Endothelial cell of umbilical vein (primary cell): ENCODE measurements around the gene SLC44A3. TPM values are rescaled to one million over a fixed set of nuclear protein-coding genes. Genes with fewer than 3 reads are reported as not detected.

Experiments used
- BruUV-seq: library from RNA; stranded (reverse); fragments of 400-500 nt; replicated peaks from 2 replicates; lab custom pipeline; 2021; lab: Mats Ljungman, UMichigan
- CTCF ChIA-PET: fragments of 300-600, 350-600 bp; sonication (Branson Sonifier 250); formaldehyde crosslinking; loops from one replicate; lab custom pipeline; 2021; ENCODE audit warnings: antibody characterized with exemption, inconsistent platforms; lab: Charles Lee
- POLR2A ChIA-PET: fragments of 300-600, 350-600 bp; sonication (Branson Sonifier 250); formaldehyde crosslinking; loops from one replicate; lab custom pipeline; 2021; ENCODE audit warnings: antibody characterized with exemption, inconsistent platforms; lab: Charles Lee
- DNase-seq: peaks from one replicate; pipeline ENCODE4 v3.0.0-alpha.2; 2011; ENCODE audit warnings: low read depth, low spot score
- FAIRE-seq: peaks from 2 replicates; lab custom pipeline; 2011; peaks lifted over from hg19 to GRCh38; lab: Jason Lieb, UNC
- H2AFZ ChIP-seq: 2 replicates; pipeline ENCODE4 v1.6.0; 2012; ENCODE audit warnings: low read depth, low read length, control low read depth, inconsistent platforms
- H3K27ac ChIP-seq: 2 replicates; pipeline ENCODE4 v1.5.1; 2011; ENCODE audit warnings: low read depth, mild to moderate bottlenecking, control low read depth, low read length, moderate library complexity; ENCODE audit not compliant: insufficient read depth
- H3K27me3 ChIP-seq, 2 experiments: 2 replicates each; pipeline versions ENCODE4 v1.6.0 to v1.6.1; 2011; ENCODE audit warnings: low read length in 2 of 2, mixed read lengths in 1 of 2; ENCODE audit not compliant: control insufficient read depth in 2 of 2, insufficient read depth in 2 of 2
- H3K36me3 ChIP-seq, 2 experiments: 2 replicates in 1 of 2; 3 replicates in 1 of 2; pipeline ENCODE4 v1.5.1; 2011; ENCODE audit warnings: low read length in 2 of 2, mild to moderate bottlenecking in 1 of 2, moderate library complexity in 1 of 2; ENCODE audit not compliant: control insufficient read depth in 2 of 2, insufficient read depth in 2 of 2; ENCODE audit errors: extremely low read depth in 1 of 2
- H3K4me1 ChIP-seq: 3 replicates; pipeline ENCODE4 v1.5.1; 2011; ENCODE audit warnings: mild to moderate bottlenecking, low read length; ENCODE audit not compliant: control insufficient read depth, insufficient read depth; ENCODE audit errors: extremely low read depth
- H3K4me2 ChIP-seq: 2 replicates; pipeline ENCODE4 v1.6.1; 2011; ENCODE audit warnings: low read length, control low read depth, mixed read lengths; ENCODE audit not compliant: insufficient read depth
- H3K4me3 ChIP-seq, 3 experiments: fragments of 200-600 bp in 1 of 3; sonication (generic), shearing (Covaris generic) in 1 of 3; replicated peaks in 1 of 3; 2 replicates each; pipeline ENCODE4 v1.5.1; 2011 to 2016; ENCODE audit warnings: control low read depth in 3 of 3, low read length in 3 of 3, mild to moderate bottlenecking in 2 of 3, inconsistent platforms in 1 of 3, low read depth in 1 of 3, moderate library complexity in 1 of 3; ENCODE audit not compliant: insufficient read depth in 1 of 3
- H3K79me2 ChIP-seq: 2 replicates; pipeline ENCODE4 v1.6.0; 2012; ENCODE audit warnings: low read length, inconsistent platforms; ENCODE audit not compliant: control insufficient read depth, insufficient read depth
- H3K9ac ChIP-seq: replicated peaks from 2 replicates; pipeline ENCODE3; 2011; ENCODE audit warnings: low read length, control low read depth; ENCODE audit not compliant: insufficient read depth; ENCODE audit errors: extremely low read depth
- H3K9me1 ChIP-seq: replicated peaks from 3 replicates; pipeline ENCODE4 v1.6.0; 2011; ENCODE audit warnings: mild to moderate bottlenecking, low read length; ENCODE audit not compliant: control insufficient read depth, insufficient read depth; ENCODE audit errors: extremely low read depth
- H3K9me3 ChIP-seq: replicated peaks from 2 replicates; pipeline ENCODE4 v1.5.1; 2012; ENCODE audit warnings: low read length, inconsistent platforms; ENCODE audit not compliant: control insufficient read depth, insufficient read depth
- H4K20me1 ChIP-seq: replicated peaks from 2 replicates; pipeline ENCODE3; 2011; ENCODE audit warnings: mild to moderate bottlenecking, low read length; ENCODE audit not compliant: control insufficient read depth, insufficient read depth; ENCODE audit errors: extremely low read depth
- EZH2 ChIP-seq: IDR thresholded peaks from 2 replicates; pipeline ENCODE4 v1.6.1; 2012; ENCODE audit warnings: borderline replicate concordance, low read depth, mild to moderate bottlenecking, moderate library complexity, low read length, inconsistent platforms; ENCODE audit not compliant: severe bottlenecking
- GATA2 ChIP-seq: IDR thresholded peaks from 2 replicates; pipeline ENCODE4 v1.7.0; 2011; ENCODE audit warnings: low read depth, mild to moderate bottlenecking, moderate library complexity, mixed read lengths, low read length; ENCODE audit not compliant: insufficient read length, insufficient read depth
- JUN ChIP-seq: IDR thresholded peaks from 2 replicates; pipeline ENCODE4 v1.6.1; 2011; ENCODE audit warnings: borderline replicate concordance, low read depth; ENCODE audit not compliant: insufficient read length, insufficient read depth
- MYC ChIP-seq: IDR thresholded peaks from one replicate; pipeline ENCODE4 v1.6.1; 2011; ENCODE audit warnings: mild to moderate bottlenecking, low read depth, low read length
- POLR2A ChIP-seq: IDR thresholded peaks from 2 replicates; pipeline ENCODE4 v1.6.1; 2012; ENCODE audit warnings: low read depth, mild to moderate bottlenecking, control low read depth, low read length
- POLR2AphosphoS5 ChIP-seq: IDR thresholded peaks from 2 replicates; pipeline ENCODE4 v1.6.1; 2012; ENCODE audit warnings: low read depth, mild to moderate bottlenecking, control low read depth, low read length, moderate library complexity; ENCODE audit not compliant: insufficient read depth
- dilution Hi-C: fragments of 300-500 bp; cut with MboI; formaldehyde crosslinking; loops from one replicate; pipeline ENCODE4 v1.15.0; 2019; ENCODE audit warnings: low sequenced_read_pairs; ENCODE audit not compliant: extremely low pct_ligation_motif_present
- intact Hi-C: fragments of 100-400 bp; cut with micrococcal nuclease; formaldehyde crosslinking; loops from one replicate; pipeline ENCODE4 v1.10.0; 2022
- polyA plus RNA-seq, 4 experiments: library from polyadenylated mRNA; depleted of rRNA in 3 of 4; stranded (reverse) in 3 of 4; unstranded in 1 of 4; fragments of >200 nt; gene quantifications; 2 replicates each; pipeline versions ENCODE4 v1.2.1 to v1.2.3, GENCODE V29; 2011 to 2012; ENCODE audit warnings: missing spikeins in 1 of 4
- total RNA-seq: library from RNA; stranded (reverse); gene quantifications from 2 replicates; pipeline ENCODE4 v1.2.3, GENCODE V29; 2021
- TF ChIP-seq, protein P1 (sequence below): IDR thresholded peaks from 2 replicates; pipeline ENCODE4 v1.6.1; 2011; ENCODE audit not compliant: insufficient read depth, insufficient read length
- TF ChIP-seq, protein P2 (sequence below), 2 donors: IDR thresholded peaks; 1 replicate in 1 of 2; 2 replicates in 1 of 2; pipeline ENCODE4 v1.5.1; 2011; ENCODE audit warnings: low read length in 2 of 2, mild to moderate bottlenecking in 2 of 2, moderate library complexity in 2 of 2, control low read depth in 1 of 2, inconsistent platforms in 1 of 2, low read depth in 1 of 2; ENCODE audit not compliant: insufficient read depth in 1 of 2; ENCODE audit errors: extremely low read depth in 1 of 2

SLC44A3 gene
- total and polyA plus RNA-seq, 2 donors (not counting 3 experiments of a cell fraction or from before 2014, with no cell fraction given), result 0.29 to 0.42 TPM

DNA sequence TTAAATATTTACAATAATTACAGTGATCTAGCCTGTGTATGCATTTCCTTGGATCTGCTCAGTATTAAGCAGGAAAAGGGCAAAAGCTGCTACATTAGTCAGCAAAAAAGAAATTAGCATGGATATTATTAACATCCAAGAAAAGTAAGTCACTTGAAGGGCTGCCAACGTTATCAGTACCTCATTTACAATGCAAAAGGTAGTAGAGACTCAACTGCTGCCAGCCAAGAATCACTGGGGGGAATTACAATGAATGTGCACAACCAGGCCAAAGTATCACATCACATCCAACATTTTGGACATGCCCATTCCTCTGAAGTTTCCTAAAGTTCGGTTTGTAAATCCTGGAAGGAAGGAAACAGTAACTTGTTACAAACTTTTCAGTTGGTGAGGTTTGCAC lies 104.8 kb downstream of the SLC44A3 start:
- no TSS peak for BruUV-seq
- peaks cover 64% of the 10 kb centered on the region for H3K79me2 ChIP-seq
- H3K9ac ChIP-seq, result peak overlapping the region; percentile 100
- H3K4me3 ChIP-seq, result peak overlapping the region; percentile 75 to 99 (median 90)
- peak overlapping the region; percentile 98 for H3K4me2 ChIP-seq
- no peak overlapping the region for H2AFZ ChIP-seq
- H3K4me1 ChIP-seq, result peaks cover 53% of the 10 kb centered on the region
- DNase-seq (peak; percentile 59), FAIRE-seq (no peak)
- POLR2A ChIA-PET, result interaction anchor here (1.0 kb wide), 1 partner anchor 102 kb away, joined by 3 read pairs; no protein-coding TSS in a partner anchor
- peak overlapping the region; percentile 100 for H3K27ac ChIP-seq
- H3K36me3 ChIP-seq, result peaks cover 0 to 2% of the 10 kb centered on the region in 2 experiments
- dilution Hi-C loops (no loop called here), intact Hi-C loops (loop anchor here (1.0 to 5.0 kb wide), 5 partner anchors 20 to 118 kb away; no protein-coding TSS in a partner anchor)
- CTCF ChIA-PET, result interaction anchor here (0.6 to 7.8 kb wide), 6 partner anchors 11 to 118 kb away, joined by 3 to 57 read pairs (median 8); no protein-coding TSS in a partner anchor
- no peaks in the 10 kb centered on the region for H3K27me3 ChIP-seq
- H4K20me1 ChIP-seq, result peaks cover 14% of the 10 kb centered on the region
- H3K9me3 ChIP-seq, result no peaks in the 10 kb centered on the region
- TF ChIP-seq, protein P1, sequence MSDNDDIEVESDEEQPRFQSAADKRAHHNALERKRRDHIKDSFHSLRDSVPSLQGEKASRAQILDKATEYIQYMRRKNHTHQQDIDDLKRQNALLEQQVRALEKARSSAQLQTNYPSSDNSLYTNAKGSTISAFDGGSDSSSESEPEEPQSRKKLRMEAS, result no peak
- TF ChIP-seq JUN (no peak), POLR2AphosphoS5 (no peak), POLR2A (no peak), EZH2 (no peak), MYC (no peak), GATA2 (no peak)
- TF ChIP-seq, protein P2, sequence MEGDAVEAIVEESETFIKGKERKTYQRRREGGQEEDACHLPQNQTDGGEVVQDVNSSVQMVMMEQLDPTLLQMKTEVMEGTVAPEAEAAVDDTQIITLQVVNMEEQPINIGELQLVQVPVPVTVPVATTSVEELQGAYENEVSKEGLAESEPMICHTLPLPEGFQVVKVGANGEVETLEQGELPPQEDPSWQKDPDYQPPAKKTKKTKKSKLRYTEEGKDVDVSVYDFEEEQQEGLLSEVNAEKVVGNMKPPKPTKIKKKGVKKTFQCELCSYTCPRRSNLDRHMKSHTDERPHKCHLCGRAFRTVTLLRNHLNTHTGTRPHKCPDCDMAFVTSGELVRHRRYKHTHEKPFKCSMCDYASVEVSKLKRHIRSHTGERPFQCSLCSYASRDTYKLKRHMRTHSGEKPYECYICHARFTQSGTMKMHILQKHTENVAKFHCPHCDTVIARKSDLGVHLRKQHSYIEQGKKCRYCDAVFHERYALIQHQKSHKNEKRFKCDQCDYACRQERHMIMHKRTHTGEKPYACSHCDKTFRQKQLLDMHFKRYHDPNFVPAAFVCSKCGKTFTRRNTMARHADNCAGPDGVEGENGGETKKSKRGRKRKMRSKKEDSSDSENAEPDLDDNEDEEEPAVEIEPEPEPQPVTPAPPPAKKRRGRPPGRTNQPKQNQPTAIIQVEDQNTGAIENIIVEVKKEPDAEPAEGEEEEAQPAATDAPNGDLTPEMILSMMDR (IDR thresholded peaks at IDR 0.05; ENCODE audit: extremely low read depth in 1 of 2, insufficient read depth in 1 of 2, low read depth in 1 of 2, low read length in 2 of 2), result no peak
- H3K9me1 ChIP-seq, result no peaks in the 10 kb centered on the region
